NCI-H128 (cell line): ENCODE data around the gene ZNHIT1.

Experiments used
- DNase-seq: peaks from one replicate; lab custom pipeline; 2025; ENCODE audit not compliant: unreplicated experiment; lab: John Stamatoyannopoulos, UW

Gene ZNHIT1

GRCh38 chr7:101216860-101217387 is 1.0 kb upstream of the ZNHIT1 start:
- no peak for DNase-seq

- DNase-seq: no peak
Observed at GRCh38 chr7:101218236-101219125, 516 bp downstream of the ZNHIT1 start.

- DNase-seq: no peak
Observed at GRCh38 chr7:101220295-101220694, 2.3 kb downstream of the ZNHIT1 start.

- DNase-seq: no peak
Observed at GRCh38 chr7:101222275-101222830, 4.4 kb downstream of the ZNHIT1 start.

- DNase-seq: no peak
Observed at GRCh38 chr7:101223528-101223927, 5.6 kb downstream of the ZNHIT1 start.

- no peak for DNase-seq
Observed at GRCh38 chr7:101225650-101226049, 7.7 kb downstream of the ZNHIT1 start.

- no peak for DNase-seq
Observed at GRCh38 chr7:101226721-101227120, 8.8 kb downstream of the ZNHIT1 start.

- DNase-seq: no peak
Observed at GRCh38 chr7:101231644-101232043, 13.7 kb downstream of the ZNHIT1 start.

GRCh38 chr7:101232141-101232850 is 14.3 kb downstream of the ZNHIT1 start:
- DNase-seq: peak; percentile 30

- DNase-seq: no peak
Observed at GRCh38 chr7:101233907-101234547, 16.1 kb downstream of the ZNHIT1 start.

GRCh38 chr7:101234636-101235035 is 16.7 kb downstream of the ZNHIT1 start:
- DNase-seq: no peak

GRCh38 chr7:101235050-101235449 is 17.1 kb downstream of the ZNHIT1 start:
- DNase-seq: no peak

GRCh38 chr7:101235522-101235921 is 17.6 kb downstream of the ZNHIT1 start:
- no peak for DNase-seq

- DNase-seq: no peak
Observed at GRCh38 chr7:101236292-101236835, 18.4 kb downstream of the ZNHIT1 start.

GRCh38 chr7:101237206-101238067 is 19.5 kb downstream of the ZNHIT1 start, which contains the start of gene CLDN15:
CLDN15 (minus strand) TSS chr7:101237802; CDS start chr7:101237581, 221 bp downstream.
- DNase-seq: no peak

- DNase-seq: no peak
Observed at GRCh38 chr7:101238226-101239182, 20.5 kb downstream of the ZNHIT1 start.

- DNase-seq: no peak
Observed at GRCh38 chr7:101239191-101239950, 21.4 kb downstream of the ZNHIT1 start.

GRCh38 chr7:101239951-101240220 is 21.9 kb downstream of the ZNHIT1 start:
- DNase-seq: no peak
